ENCODE measurements around the gene NKAIN4. TPM values are rescaled to one million over a fixed set of nuclear protein-coding genes. Genes with fewer than 3 reads are reported as not detected.

The NKAIN4 gene
- total and polyA plus RNA-seq, 2 donors from 2014 or later = 29.7 to 107 TPM

- FAIRE-seq = no peak
- no peaks in the 10 kb centered on the region for H3K9me3 ChIP-seq (ENCODE audit: control insufficient read depth in 2 of 3, insufficient read depth in 1 of 3, low read length in 3 of 3)
Measured at GRCh38 chr20:63215101-63216040, 38.9 kb downstream of the NKAIN4 start.

GRCh38 chr20:63214514-63214913, 39.7 kb downstream of the NKAIN4 start:
- H3K36me3 ChIP-seq (ENCODE audit: control insufficient read depth in 2 of 3, insufficient read depth in 3 of 3, low read length in 3 of 3) = peaks cover 4 to 25% (median 16%) of the 10 kb centered on the region in 3 donors
- H3K27ac ChIP-seq (ENCODE audit: low read depth in 2 of 2, low read length in 2 of 2) = no peak overlapping the region
- DNase-seq (no peak), FAIRE-seq (no peak)
- intact Hi-C loops (cut with DNase I) = no loop called here
- peak overlapping the region in 1 of 3 donors; percentile 82 for H3K4me3 ChIP-seq (ENCODE audit: low read length in 3 of 3)
- H3K4me1 ChIP-seq (ENCODE audit: control insufficient read depth in 2 of 3, insufficient read depth in 2 of 3, low read depth in 1 of 3, low read length in 3 of 3) = peaks cover 0 to 29% (median 0%) of the 10 kb centered on the region in 3 donors
- H3K9me3 ChIP-seq (ENCODE audit: control insufficient read depth in 2 of 3, insufficient read depth in 1 of 3, low read length in 3 of 3) = no peaks in the 10 kb centered on the region
- TF ChIP-seq CTCF (IDR thresholded peaks at IDR 0.05; ENCODE audit: borderline replicate concordance, extremely low read depth, insufficient read depth) = no peak
- no peaks in the 10 kb centered on the region for H3K27me3 ChIP-seq (ENCODE audit: control insufficient read depth, insufficient read depth, low read length)
- no peak overlapping the region for H3K9ac ChIP-seq (ENCODE audit: low read length in 3 of 3)

More at GRCh38 chr20:63215101-63216040, 38.9 kb downstream of the NKAIN4 start:
- DNase-seq = peak in 4 of 5 donors; percentile 38 to 87 (median 70)
- Histone ChIP-seq H3K27me3 (ENCODE audit: control insufficient read depth, insufficient read depth, low read length) (no peaks in the 10 kb centered on the region), H3K4me3 (ENCODE audit: low read length in 3 of 3) (peak overlapping the region; percentile 65 to 82 (median 71)), H3K27ac (ENCODE audit: low read depth in 2 of 2, low read length in 2 of 2) (peak overlapping the region; percentile 23 to 41), H3K4me1 (ENCODE audit: control insufficient read depth in 2 of 3, insufficient read depth in 2 of 3, low read depth in 1 of 3, low read length in 3 of 3) (peaks cover 0 to 24% (median 0%) of the 10 kb centered on the region in 3 donors), H3K36me3 (ENCODE audit: control insufficient read depth in 2 of 3, insufficient read depth in 3 of 3, low read length in 3 of 3) (peaks cover 4 to 19% (median 10%) of the 10 kb centered on the region in 3 donors), H3K9ac (ENCODE audit: low read length in 3 of 3) (peak overlapping the region; percentile 35 to 47 (median 36))
- intact Hi-C loops (cut with DNase I) = no loop called here
- peak; percentile 44 for TF ChIP-seq CTCF (IDR thresholded peaks at IDR 0.05; ENCODE audit: borderline replicate concordance, extremely low read depth, insufficient read depth)

- H3K27ac ChIP-seq (ENCODE audit: low read depth in 2 of 2, low read length in 2 of 2) = no peak overlapping the region
- intact Hi-C loops (cut with DNase I) = no loop called here
- H3K27me3 ChIP-seq (ENCODE audit: control insufficient read depth, insufficient read depth, low read length) = no peaks in the 10 kb centered on the region
- H3K9me3 ChIP-seq (ENCODE audit: control insufficient read depth in 2 of 3, insufficient read depth in 1 of 3, low read length in 3 of 3) = no peaks in the 10 kb centered on the region
- peaks cover 0 to 30% (median under 1%) of the 10 kb centered on the region in 3 donors for H3K4me1 ChIP-seq (ENCODE audit: control insufficient read depth in 2 of 3, insufficient read depth in 2 of 3, low read depth in 1 of 3, low read length in 3 of 3)
- DNase-seq (peak in 1 of 5 donors; percentile 24), FAIRE-seq (no peak)
- no peak overlapping the region for H3K9ac ChIP-seq (ENCODE audit: low read length in 3 of 3)
- H3K36me3 ChIP-seq (ENCODE audit: control insufficient read depth in 2 of 3, insufficient read depth in 3 of 3, low read length in 3 of 3) = peaks cover 8 to 36% (median 26%) of the 10 kb centered on the region in 3 donors
- no peak overlapping the region for H3K4me3 ChIP-seq (ENCODE audit: low read length in 3 of 3)
- TF ChIP-seq CTCF (IDR thresholded peaks at IDR 0.05; ENCODE audit: borderline replicate concordance, extremely low read depth, insufficient read depth) = no peak
Measured at GRCh38 chr20:63212792-63213191, 41.5 kb downstream of the NKAIN4 start.

All from kidney (tissue), 14 donors.